ENCODE data around the gene SNRNP70.
"Not testable (repeated sequence)": the region's sequence is repeated elsewhere in the genome, so short reads cannot be mapped to it uniquely, and the experiment has no call there.

SNRNP70 gene

DNA sequence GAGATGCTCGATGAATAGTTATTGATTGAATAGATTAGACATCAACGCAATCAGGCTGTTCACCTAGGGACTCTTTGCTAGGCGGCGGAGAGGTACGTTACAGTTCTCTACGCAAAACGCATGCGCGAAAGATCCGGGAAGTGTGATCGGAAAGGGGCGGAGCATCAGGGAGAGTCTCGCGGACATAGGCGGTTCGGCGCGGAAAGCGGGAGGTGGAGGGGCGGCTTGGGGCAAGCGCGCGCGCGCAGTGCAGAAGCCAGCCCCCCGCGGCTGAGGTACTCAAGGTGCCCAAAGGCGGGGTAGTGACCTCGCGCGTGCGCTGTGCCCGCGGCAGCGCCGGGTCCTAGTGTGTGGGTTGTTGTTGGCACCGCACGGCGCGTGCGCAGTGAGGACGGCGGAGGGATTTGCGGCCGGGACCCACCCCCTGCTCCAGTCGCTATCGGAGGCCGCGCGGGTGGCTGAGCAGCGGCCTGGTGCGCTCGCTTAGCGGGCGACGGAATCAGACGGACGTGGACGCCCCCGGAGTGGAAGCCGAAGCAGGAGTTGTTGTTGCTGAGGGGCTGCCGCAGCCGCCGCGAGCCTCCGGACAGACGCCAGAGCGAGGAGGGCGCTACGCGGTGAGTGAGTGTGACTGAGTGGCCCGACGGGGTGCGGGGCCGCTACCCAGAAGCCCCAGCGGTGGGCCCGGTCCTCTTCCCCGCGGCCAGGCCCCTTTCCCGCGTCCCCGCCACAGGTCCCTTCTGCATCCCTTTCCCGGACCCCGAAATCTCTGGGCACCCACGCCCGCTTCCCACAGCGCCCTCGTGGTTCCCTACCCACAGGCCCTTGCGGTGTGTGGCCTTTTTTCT, at the start of gene SNRNP70:
SNRNP70 (plus strand) TSS at position 432 of the 848 bp plus-strand sequence. CDS start 964 bp downstream, outside the sequence.
- H4K20me1 ChIP-seq: peaks cover 49% of the 10 kb centered on the region
- H3K9ac ChIP-seq: peak within 1 kb of the TSS; percentile 98
- TF ChIP-seq Cebpa-rat (IDR thresholded peaks at IDR 0.05): no peak
- H3K36me3 ChIP-seq: peaks cover 41% of the 10 kb centered on the region
- H3K4me1 ChIP-seq: peaks cover 36% of the 10 kb centered on the region
- peak within 1 kb of the TSS; percentile 97 for H3K4me3 ChIP-seq
- no peaks in the 10 kb centered on the region for H3K9me3 ChIP-seq
- peak within 1 kb of the TSS; percentile 100 for H3K4me2 ChIP-seq
- no peaks in the 10 kb centered on the region for H3K27me3 ChIP-seq
- peak within 1 kb of the TSS; percentile 97 for H3K27ac ChIP-seq

GRCh38 chr19:49036815-49037214, 48.4 kb upstream of the SNRNP70 start, which contains the start of gene CGB1:
Gene CGB1 (minus strand): TSS chr19:49036895. CDS start chr19:49036711, 184 bp downstream.
- not testable (repeated sequence) for H3K9me3 ChIP-seq, H3K4me2 ChIP-seq, H3K4me3 ChIP-seq, H3K27ac ChIP-seq, H3K27me3 ChIP-seq, H3K36me3 ChIP-seq, H3K9ac ChIP-seq, H4K20me1 ChIP-seq
- 0 out of 2 replicates have a peak, but pooled peaks cover 11% of the 10 kb centered on the region for H3K4me1 ChIP-seq

DNA sequence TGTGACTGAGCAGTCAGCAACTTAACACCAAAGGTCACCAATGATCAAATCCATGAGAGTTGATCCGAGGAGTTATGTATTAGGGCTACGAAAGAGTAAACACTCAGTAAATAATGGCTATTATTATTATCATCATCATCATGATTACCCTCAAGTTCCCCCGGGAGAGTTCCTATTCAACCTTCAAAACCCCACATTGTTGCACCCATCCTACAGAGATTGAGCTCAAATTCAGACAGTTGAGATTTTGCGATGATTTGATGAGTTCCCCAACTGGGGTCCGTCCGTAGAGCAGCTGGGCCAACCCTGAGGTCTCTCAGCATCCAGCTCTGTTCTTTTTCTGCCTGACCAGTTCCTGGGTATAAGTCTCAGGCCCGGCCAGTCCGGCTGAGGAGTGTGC, 47.1 kb upstream of the SNRNP70 start:
- H3K36me3 ChIP-seq, H3K4me2 ChIP-seq, H3K4me3 ChIP-seq, H3K27me3 ChIP-seq, H3K9ac ChIP-seq, H3K27ac ChIP-seq, H4K20me1 ChIP-seq, H3K9me3 ChIP-seq: not testable (repeated sequence)
- 0 out of 2 replicates have a peak, but pooled peaks cover 11% of the 10 kb centered on the region for H3K4me1 ChIP-seq

DNA sequence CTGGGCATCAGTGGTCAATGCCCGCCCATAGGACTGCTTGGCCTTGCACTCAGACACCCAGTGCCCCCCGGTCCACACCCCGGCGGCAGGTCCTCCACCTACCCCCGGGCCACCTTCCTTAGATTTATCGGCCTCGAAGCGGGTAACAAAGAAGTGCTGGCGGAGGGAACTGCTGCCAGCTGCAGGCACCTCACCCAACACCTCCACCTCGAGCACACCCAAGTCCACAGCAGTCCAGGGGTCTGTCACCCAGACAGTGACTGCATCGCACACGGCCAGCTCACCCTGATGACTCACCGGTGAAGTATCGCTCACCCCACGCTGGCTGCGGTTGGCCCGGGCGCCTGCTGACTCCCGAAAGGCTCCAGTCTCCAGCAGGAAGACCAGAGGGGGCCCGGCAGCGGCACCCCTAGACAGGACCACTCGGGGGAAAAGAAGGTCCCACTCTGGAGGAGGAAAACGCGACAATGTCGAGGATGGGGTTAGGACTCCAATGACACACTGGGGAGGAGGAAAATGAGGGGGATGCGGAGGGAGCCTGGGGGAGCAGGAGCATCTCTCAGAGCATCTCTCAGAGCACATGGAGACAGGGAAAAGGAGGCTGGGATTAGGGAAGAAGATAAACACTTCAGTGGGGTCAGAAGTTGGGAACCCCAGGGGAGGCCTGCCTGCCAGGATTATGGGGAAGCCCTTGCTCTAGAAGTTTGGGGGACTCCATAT, 46.5 kb upstream of the SNRNP70 start:
- H3K9ac ChIP-seq, H4K20me1 ChIP-seq, H3K36me3 ChIP-seq, H3K27me3 ChIP-seq, H3K9me3 ChIP-seq, H3K27ac ChIP-seq, H3K4me3 ChIP-seq: not testable (repeated sequence)
- Histone ChIP-seq H3K4me2 (peak overlapping the region; percentile 37; the same call in 1 of the 2 replicates), H3K4me1 (0 out of 2 replicates have a peak, but pooled peaks cover 11% of the 10 kb centered on the region)

DNA sequence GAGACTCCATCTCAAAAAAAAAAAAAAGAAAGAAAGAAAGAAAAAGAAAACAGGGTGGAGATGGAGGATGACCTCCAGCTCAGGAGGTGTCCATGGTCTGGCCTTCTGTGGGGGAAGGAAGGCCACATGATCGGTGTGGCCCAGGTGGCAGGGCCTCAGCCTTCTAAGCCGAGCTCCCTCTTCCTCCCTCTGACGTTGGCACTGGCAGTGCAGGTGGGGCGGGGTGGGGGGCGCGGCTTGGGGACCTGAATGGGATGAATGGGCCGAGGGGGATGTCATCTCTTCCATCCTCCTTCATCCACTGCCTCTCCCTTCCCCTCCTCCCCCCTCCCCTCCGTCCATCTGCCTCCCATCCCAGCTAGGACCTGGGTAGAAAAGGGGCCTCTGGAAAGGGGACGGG, 45.5 kb upstream of the SNRNP70 start:
- H3K36me3 ChIP-seq, H3K9ac ChIP-seq, H3K9me3 ChIP-seq, H3K27me3 ChIP-seq, H4K20me1 ChIP-seq, H3K27ac ChIP-seq, H3K4me3 ChIP-seq: not testable (repeated sequence)
- 0 out of 2 replicates have a peak, but pooled peaks cover 11% of the 10 kb centered on the region for H3K4me1 ChIP-seq
- peak overlapping the region; percentile 37; the same call in 1 of the 2 replicates for H3K4me2 ChIP-seq

DNA sequence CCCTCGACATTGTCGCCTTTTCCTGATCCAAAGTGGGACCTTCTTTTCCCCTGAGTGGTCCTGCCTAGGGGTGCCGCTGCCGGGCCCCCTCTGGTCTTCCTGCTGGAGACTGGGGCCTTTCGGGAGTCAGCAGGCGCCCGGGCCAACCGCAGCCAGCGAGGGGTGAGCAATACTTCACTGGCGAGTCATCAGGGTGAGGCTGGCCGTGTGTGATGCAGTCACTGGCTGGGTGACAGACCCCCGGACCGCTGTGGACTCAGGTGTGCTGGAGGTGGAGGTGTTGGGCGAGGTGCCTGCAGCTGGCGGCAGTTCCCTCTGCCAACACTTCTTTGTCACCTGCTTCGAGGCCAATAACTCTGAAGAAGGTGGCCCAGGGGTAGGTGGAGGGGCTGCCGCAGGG, 43.1 kb upstream of the SNRNP70 start:
- H3K4me2 ChIP-seq: no peak overlapping the region
- H3K4me3 ChIP-seq: no peak overlapping the region
- H3K27ac ChIP-seq: no peak overlapping the region
- no peaks in the 10 kb centered on the region for H3K36me3 ChIP-seq
- no peaks in the 10 kb centered on the region for H4K20me1 ChIP-seq
- no peak for TF ChIP-seq Cebpa-rat (IDR thresholded peaks at IDR 0.05)
- no peaks in the 10 kb centered on the region for H3K9me3 ChIP-seq
- H3K27me3 ChIP-seq: no peaks in the 10 kb centered on the region
- 0 out of 2 replicates have a peak, but pooled peaks cover 11% of the 10 kb centered on the region for H3K4me1 ChIP-seq
- no peak overlapping the region for H3K9ac ChIP-seq

DNA sequence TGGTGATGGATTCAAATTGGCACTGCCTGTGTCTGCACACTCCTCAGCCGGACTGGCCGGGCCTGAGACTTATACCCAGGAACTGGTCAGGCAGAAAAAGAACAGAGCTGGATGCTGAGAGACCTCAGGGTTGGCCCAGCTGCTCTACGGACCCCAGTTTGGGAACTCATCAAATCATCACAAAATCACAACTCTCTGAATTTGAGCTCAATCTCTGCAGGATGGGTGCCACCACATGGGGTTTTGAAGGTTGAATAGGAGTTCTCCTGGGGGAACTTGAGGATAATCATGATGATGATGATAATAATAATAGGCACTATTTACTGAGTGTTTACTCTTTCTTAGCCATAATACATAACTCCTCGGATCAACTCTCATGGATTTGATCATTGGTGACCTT, 42.6 kb upstream of the SNRNP70 start:
- H3K4me3 ChIP-seq, H3K9ac ChIP-seq, H3K27ac ChIP-seq, H3K4me2 ChIP-seq, H3K27me3 ChIP-seq, H3K36me3 ChIP-seq, H4K20me1 ChIP-seq, H3K9me3 ChIP-seq: not testable (repeated sequence)
- H3K4me1 ChIP-seq: 0 out of 2 replicates have a peak, but pooled peaks cover 11% of the 10 kb centered on the region

GRCh38 chr19:49043548-49043947, 41.7 kb upstream of the SNRNP70 start, which contains the start of gene CGB5:
Gene CGB5 (plus strand): TSS chr19:49043848. CDS start chr19:49044210, 362 bp downstream.
- not testable (repeated sequence) for H3K27me3 ChIP-seq, H4K20me1 ChIP-seq, H3K36me3 ChIP-seq, H3K27ac ChIP-seq, H3K9ac ChIP-seq, H3K9me3 ChIP-seq, H3K4me2 ChIP-seq, H3K4me3 ChIP-seq
- H3K4me1 ChIP-seq: 0 out of 2 replicates have a peak, but pooled peaks cover 11% of the 10 kb centered on the region

DNA sequence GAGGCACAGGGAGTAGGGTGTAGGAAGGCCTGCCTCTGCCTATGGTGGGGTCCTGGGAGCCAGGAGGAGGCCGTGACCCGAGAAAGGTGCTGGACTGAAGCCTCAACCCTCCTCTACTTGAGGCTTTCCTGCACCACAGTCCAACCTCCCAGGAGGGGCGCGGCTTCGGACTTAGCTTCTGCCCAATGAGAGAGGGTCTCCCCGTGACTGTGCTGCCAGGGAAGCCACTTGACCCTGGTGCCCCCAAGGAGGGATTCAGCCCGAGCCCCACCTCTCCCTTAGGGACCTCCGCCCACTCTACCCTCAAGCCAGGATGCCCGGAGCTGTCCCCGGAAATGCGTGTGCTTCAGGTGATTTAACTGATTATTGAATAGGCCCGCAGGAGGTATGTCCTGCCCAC, 36.2 kb upstream of the SNRNP70 start, which contains the start of gene CGB8:
CGB8 (minus strand) TSS at position 101 of the 400 bp plus-strand sequence. CDS start 372 bp downstream, outside the sequence.
- not testable (repeated sequence) for H3K27ac ChIP-seq, H3K9ac ChIP-seq, H3K36me3 ChIP-seq, H3K4me3 ChIP-seq, H4K20me1 ChIP-seq, H3K9me3 ChIP-seq, H3K4me2 ChIP-seq, H3K27me3 ChIP-seq, H3K4me1 ChIP-seq

DNA sequence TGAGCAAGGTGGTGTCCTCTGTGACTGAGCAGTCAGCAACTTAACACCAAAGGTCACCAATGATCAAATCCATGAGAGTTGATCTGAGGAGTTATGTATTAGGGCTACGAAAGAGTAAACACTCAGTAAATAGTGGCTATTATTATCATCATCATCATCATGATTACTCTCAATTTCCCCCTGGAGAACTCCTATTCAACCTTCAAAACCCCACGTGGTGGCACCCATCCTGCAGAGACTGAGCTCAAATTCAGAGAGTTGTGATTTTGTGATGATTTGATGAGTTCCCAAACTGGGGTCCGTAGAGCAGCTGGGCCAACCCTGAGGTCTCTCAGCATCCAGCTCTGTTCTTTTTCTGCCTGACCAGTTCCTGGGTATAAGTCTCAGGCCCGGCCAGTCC, 35.4 kb upstream of the SNRNP70 start:
- H3K9me3 ChIP-seq, H3K27ac ChIP-seq, H3K4me1 ChIP-seq, H4K20me1 ChIP-seq, H3K9ac ChIP-seq, H3K4me3 ChIP-seq, H3K36me3 ChIP-seq, H3K27me3 ChIP-seq, H3K4me2 ChIP-seq: not testable (repeated sequence)

DNA sequence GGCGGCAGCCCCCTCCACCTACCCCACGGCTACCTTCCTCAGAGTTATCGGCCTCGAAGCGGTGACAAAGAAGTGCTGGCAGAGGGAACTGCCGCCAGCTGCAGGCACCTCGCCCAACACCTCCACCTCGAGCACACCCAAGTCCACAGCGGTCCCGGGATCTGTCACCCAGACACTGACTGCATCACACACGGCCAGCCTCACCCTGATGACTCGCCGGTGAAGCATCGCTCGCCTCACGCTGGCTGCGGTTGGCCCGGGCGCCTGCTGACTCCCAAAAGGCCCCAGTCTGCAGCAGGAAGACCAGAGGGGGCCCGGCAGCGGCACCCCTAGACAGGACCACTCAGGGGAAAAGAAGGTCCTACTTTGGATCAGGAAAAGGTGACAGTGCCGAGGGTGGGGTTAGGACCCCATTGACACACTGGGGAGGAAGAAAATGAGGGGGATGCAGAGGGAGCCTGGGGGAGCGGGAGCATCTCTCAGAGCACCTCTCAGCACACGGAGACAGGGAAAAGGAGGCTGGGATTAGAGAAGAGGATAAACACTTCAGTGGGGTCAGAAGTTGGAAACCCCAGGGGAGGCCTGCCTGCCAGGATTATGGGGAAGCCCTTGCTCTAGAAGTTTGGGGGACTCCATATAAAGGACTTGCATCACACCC, 34.7 kb upstream of the SNRNP70 start:
- H3K36me3 ChIP-seq, H3K27me3 ChIP-seq, H3K4me2 ChIP-seq, H4K20me1 ChIP-seq, H3K4me3 ChIP-seq, H3K9me3 ChIP-seq, H3K9ac ChIP-seq, H3K27ac ChIP-seq, H3K4me1 ChIP-seq: not testable (repeated sequence)
